Activated effector memory CD4-positive, alpha-beta T cell treated with anti-CD3 and anti-CD28 coated beads, Interleukin-2, amount 50 U/mL, for 16 hours (primary cell): ENCODE measurements around the gene ENTPD7.

Experiments
- DNase-seq: peaks from one replicate; pipeline ENCODE4 v3.0.0-alpha.2; 2020

Gene ENTPD7

GRCh38 chr10:99754670-99755069 lies 95.4 kb downstream of the ENTPD7 start:
- DNase-seq = no peak
